ENCODE measurements around the gene CENPI. TPM values are rescaled to one million over a fixed set of nuclear protein-coding genes. Genes with fewer than 3 reads are reported as not detected.

The CENPI gene
- total and polyA plus RNA-seq, 4 donors = 0.21 to 17.4 (median 0.45) TPM

- H3K4me1 ChIP-seq (ENCODE audit: control insufficient read depth in 4 of 4, insufficient read depth in 4 of 4, low read length in 3 of 4) = peaks cover 0 to 2% (median 0%) of the 10 kb centered on the region in 4 donors
- H3K27ac ChIP-seq (ENCODE audit: low read depth in 1 of 2, low read length in 2 of 2) = no peak overlapping the region
- H3K9ac ChIP-seq (ENCODE audit: low read depth in 1 of 2, low read length in 2 of 2) = no peak overlapping the region
- TF ChIP-seq RAD21 (IDR thresholded peaks at IDR 0.05) (no peak), NR2F2 (IDR thresholded peaks at IDR 0.05) (no peak), RXRA (IDR thresholded peaks at IDR 0.05) (no peak), REST (IDR thresholded peaks at IDR 0.05) (no peak), YY1 (IDR thresholded peaks at IDR 0.05) (no peak)
- no peaks in the 10 kb centered on the region for H3K36me3 ChIP-seq (ENCODE audit: control insufficient read depth in 4 of 4, insufficient read depth in 3 of 4, low read depth in 1 of 4, low read length in 3 of 4)
- peaks cover 0 to 8% (median 0%) of the 10 kb centered on the region in 4 donors for H3K27me3 ChIP-seq (ENCODE audit: control insufficient read depth in 4 of 4, insufficient read depth in 4 of 4, low read length in 3 of 4)
- no peak overlapping the region for H3K4me3 ChIP-seq (ENCODE audit: low read depth in 1 of 3, low read length in 3 of 3)
- 55% methylated on average over 3 of the region's 3 CpGs for WGBS
- H3K9me3 ChIP-seq (ENCODE audit: control insufficient read depth in 4 of 4, low read length in 3 of 4) = no peaks in the 10 kb centered on the region
- no peak for DNase-seq (ENCODE audit: low spot score)
Observed at GRCh38 chrX:101080326-101081124, 17.5 kb upstream of the CENPI start.

GRCh38 chrX:101081231-101081630 is 16.8 kb upstream of the CENPI start:
- no peak overlapping the region for H3K27ac ChIP-seq (ENCODE audit: low read depth in 1 of 2, low read length in 2 of 2)
- no peaks in the 10 kb centered on the region for H3K36me3 ChIP-seq (ENCODE audit: control insufficient read depth in 4 of 4, insufficient read depth in 3 of 4, low read depth in 1 of 4, low read length in 3 of 4)
- no peak overlapping the region for H3K9ac ChIP-seq (ENCODE audit: low read depth in 1 of 2, low read length in 2 of 2)
- TF ChIP-seq EGR1 (IDR thresholded peaks at IDR 0.05; ENCODE audit: low read depth in 2 of 2) (no peak), RAD21 (IDR thresholded peaks at IDR 0.05) (no peak), ZBTB33 (IDR thresholded peaks at IDR 0.05) (no peak), ATF3 (IDR thresholded peaks at IDR 0.05) (no peak), GABPA (IDR thresholded peaks at IDR 0.05 in 1 of 2, conservative IDR thresholded peaks at IDR 0.05 in 1 of 2) (no peak), REST (IDR thresholded peaks at IDR 0.05) (no peak), JUND (IDR thresholded peaks at IDR 0.05) (no peak), HNF4G (IDR thresholded peaks at IDR 0.05) (no peak), NR2F2 (IDR thresholded peaks at IDR 0.05) (no peak), MAX (IDR thresholded peaks at IDR 0.05) (no peak), FOXA2 (IDR thresholded peaks at IDR 0.05) (no peak), FOXA1 (IDR thresholded peaks at IDR 0.05) (no peak), SP1 (IDR thresholded peaks at IDR 0.05) (no peak), TAF1 (conservative IDR thresholded peaks at IDR 0.05) (no peak), RXRA (IDR thresholded peaks at IDR 0.05) (no peak), CTCF (IDR thresholded peaks at IDR 0.05; ENCODE audit: low read depth, low read length, missing input control) (no peak), HNF4A (conservative IDR thresholded peaks at IDR 0.05) (no peak), YY1 (IDR thresholded peaks at IDR 0.05) (no peak)
- no peaks in the 10 kb centered on the region for H3K9me3 ChIP-seq (ENCODE audit: control insufficient read depth in 4 of 4, low read length in 3 of 4)
- peaks cover 0 to 8% (median 0%) of the 10 kb centered on the region in 4 donors for H3K27me3 ChIP-seq (ENCODE audit: control insufficient read depth in 4 of 4, insufficient read depth in 4 of 4, low read length in 3 of 4)
- WGBS = 70% methylated on average over 3 of the region's 3 CpGs
- no peak overlapping the region for H3K4me3 ChIP-seq (ENCODE audit: low read depth in 1 of 3, low read length in 3 of 3)
- peaks cover 0 to 2% (median 0%) of the 10 kb centered on the region in 4 donors for H3K4me1 ChIP-seq (ENCODE audit: control insufficient read depth in 4 of 4, insufficient read depth in 4 of 4, low read length in 3 of 4)
- no peak for DNase-seq (ENCODE audit: low spot score)

Measured in liver (tissue), 9 donors.